Measurements from ENCODE around the gene PRKG1. TPM values are rescaled to one million over a fixed set of nuclear protein-coding genes. Genes with fewer than 3 reads are reported as not detected.

The PRKG1 gene
- polyA plus RNA-seq, 2 donors, result 0.84 to 0.87 TPM

GRCh38 chr10:51815723-51816122 is 741.4 kb downstream of the PRKG1 start:
- H3K27ac ChIP-seq (ENCODE audit: low read depth in 2 of 2, low read length in 1 of 2), result no peak overlapping the region
- WGBS, 2 donors, result 83 to 94% methylated on average over 2 of the region's 2 CpGs
- H3K4me3 ChIP-seq (ENCODE audit: low read depth in 1 of 2, low read length in 2 of 2), result no peak overlapping the region
- no peaks in the 10 kb centered on the region for H3K4me1 ChIP-seq (ENCODE audit: control insufficient read depth in 2 of 2, insufficient read depth in 2 of 2, low read length in 1 of 2)
- no peaks in the 10 kb centered on the region for H3K36me3 ChIP-seq (ENCODE audit: control insufficient read depth in 2 of 2, insufficient read depth in 2 of 2, low read length in 1 of 2)
- H3K9me3 ChIP-seq (ENCODE audit: control insufficient read depth in 2 of 2, insufficient read depth in 1 of 2, low read depth in 1 of 2, low read length in 1 of 2), result no peaks in the 10 kb centered on the region
- no peaks in the 10 kb centered on the region for H3K27me3 ChIP-seq (ENCODE audit: control insufficient read depth in 1 of 2, insufficient read depth in 2 of 2, low read length in 2 of 2)

- 58 to 63% methylated on average over 2 of the region's 2 CpGs for WGBS, 2 donors
- no peaks in the 10 kb centered on the region for H3K36me3 ChIP-seq (ENCODE audit: control insufficient read depth in 2 of 2, insufficient read depth in 2 of 2, low read length in 1 of 2)
- H3K4me1 ChIP-seq (ENCODE audit: control insufficient read depth in 2 of 2, insufficient read depth in 2 of 2, low read length in 1 of 2), result no peaks in the 10 kb centered on the region
- H3K27me3 ChIP-seq (ENCODE audit: control insufficient read depth in 1 of 2, insufficient read depth in 2 of 2, low read length in 2 of 2), result no peaks in the 10 kb centered on the region
- H3K9me3 ChIP-seq (ENCODE audit: control insufficient read depth in 2 of 2, insufficient read depth in 1 of 2, low read depth in 1 of 2, low read length in 1 of 2), result no peaks in the 10 kb centered on the region
- H3K27ac ChIP-seq (ENCODE audit: low read depth in 2 of 2, low read length in 1 of 2), result no peak overlapping the region
- no peak overlapping the region for H3K4me3 ChIP-seq (ENCODE audit: low read depth in 1 of 2, low read length in 2 of 2)
Measured at GRCh38 chr10:51821045-51821444, 746.8 kb downstream of the PRKG1 start.

GRCh38 chr10:51821745-51822144 is 747.5 kb downstream of the PRKG1 start:
- no peaks in the 10 kb centered on the region for H3K36me3 ChIP-seq (ENCODE audit: control insufficient read depth in 2 of 2, insufficient read depth in 2 of 2, low read length in 1 of 2)
- H3K4me1 ChIP-seq (ENCODE audit: control insufficient read depth in 2 of 2, insufficient read depth in 2 of 2, low read length in 1 of 2), result no peaks in the 10 kb centered on the region
- H3K4me3 ChIP-seq (ENCODE audit: low read depth in 1 of 2, low read length in 2 of 2), result no peak overlapping the region
- no peak overlapping the region for H3K27ac ChIP-seq (ENCODE audit: low read depth in 2 of 2, low read length in 1 of 2)
- no peaks in the 10 kb centered on the region for H3K27me3 ChIP-seq (ENCODE audit: control insufficient read depth in 1 of 2, insufficient read depth in 2 of 2, low read length in 2 of 2)
- H3K9me3 ChIP-seq (ENCODE audit: control insufficient read depth in 2 of 2, insufficient read depth in 1 of 2, low read depth in 1 of 2, low read length in 1 of 2), result no peaks in the 10 kb centered on the region

- H3K27me3 ChIP-seq (ENCODE audit: control insufficient read depth in 1 of 2, insufficient read depth in 2 of 2, low read length in 2 of 2), result no peaks in the 10 kb centered on the region
- H3K36me3 ChIP-seq (ENCODE audit: control insufficient read depth in 2 of 2, insufficient read depth in 2 of 2, low read length in 1 of 2), result no peaks in the 10 kb centered on the region
- no peak overlapping the region for H3K4me3 ChIP-seq (ENCODE audit: low read depth in 1 of 2, low read length in 2 of 2)
- no peaks in the 10 kb centered on the region for H3K9me3 ChIP-seq (ENCODE audit: control insufficient read depth in 2 of 2, insufficient read depth in 1 of 2, low read depth in 1 of 2, low read length in 1 of 2)
- WGBS, 2 donors, result 59 to 72% methylated on average over 7 of the region's 7 CpGs
- no peak overlapping the region for H3K27ac ChIP-seq (ENCODE audit: low read depth in 2 of 2, low read length in 1 of 2)
- H3K4me1 ChIP-seq (ENCODE audit: control insufficient read depth in 2 of 2, insufficient read depth in 2 of 2, low read length in 1 of 2), result no peaks in the 10 kb centered on the region
Measured at GRCh38 chr10:51832652-51833383, 758.5 kb downstream of the PRKG1 start.

GRCh38 chr10:51834548-51834947 is 760.3 kb downstream of the PRKG1 start:
- no peak overlapping the region for H3K27ac ChIP-seq (ENCODE audit: low read depth in 2 of 2, low read length in 1 of 2)

GRCh38 chr10:51838471-51838870 is 764.2 kb downstream of the PRKG1 start:
- H3K4me1 ChIP-seq (ENCODE audit: control insufficient read depth in 2 of 2, insufficient read depth in 2 of 2, low read length in 1 of 2), result no peaks in the 10 kb centered on the region
- H3K4me3 ChIP-seq (ENCODE audit: low read depth in 1 of 2, low read length in 2 of 2), result no peak overlapping the region
- no peaks in the 10 kb centered on the region for H3K27me3 ChIP-seq (ENCODE audit: control insufficient read depth in 1 of 2, insufficient read depth in 2 of 2, low read length in 2 of 2)
- no peaks in the 10 kb centered on the region for H3K9me3 ChIP-seq (ENCODE audit: control insufficient read depth in 2 of 2, insufficient read depth in 1 of 2, low read depth in 1 of 2, low read length in 1 of 2)
- no peaks in the 10 kb centered on the region for H3K36me3 ChIP-seq (ENCODE audit: control insufficient read depth in 2 of 2, insufficient read depth in 2 of 2, low read length in 1 of 2)
- WGBS, 2 donors, result 51 to 65% methylated on average over 3 of the region's 3 CpGs
- H3K27ac ChIP-seq (ENCODE audit: low read depth in 2 of 2, low read length in 1 of 2), result no peak overlapping the region

More at GRCh38 chr10:51834548-51834947, 760.3 kb downstream of the PRKG1 start:
- no peaks in the 10 kb centered on the region for H3K36me3 ChIP-seq (ENCODE audit: control insufficient read depth in 2 of 2, insufficient read depth in 2 of 2, low read length in 1 of 2)
- H3K4me1 ChIP-seq (ENCODE audit: control insufficient read depth in 2 of 2, insufficient read depth in 2 of 2, low read length in 1 of 2), result no peaks in the 10 kb centered on the region
- 93 to 95% methylated on average over 1 of the region's 1 CpG for WGBS, 2 donors
- H3K4me3 ChIP-seq (ENCODE audit: low read depth in 1 of 2, low read length in 2 of 2), result no peak overlapping the region
- no peaks in the 10 kb centered on the region for H3K9me3 ChIP-seq (ENCODE audit: control insufficient read depth in 2 of 2, insufficient read depth in 1 of 2, low read depth in 1 of 2, low read length in 1 of 2)
- no peaks in the 10 kb centered on the region for H3K27me3 ChIP-seq (ENCODE audit: control insufficient read depth in 1 of 2, insufficient read depth in 2 of 2, low read length in 2 of 2)

GRCh38 chr10:51843966-51844365 is 769.7 kb downstream of the PRKG1 start:
- Histone ChIP-seq H3K4me1 (ENCODE audit: control insufficient read depth in 2 of 2, insufficient read depth in 2 of 2, low read length in 1 of 2) (no peaks in the 10 kb centered on the region), H3K9me3 (ENCODE audit: control insufficient read depth in 2 of 2, insufficient read depth in 1 of 2, low read depth in 1 of 2, low read length in 1 of 2) (no peaks in the 10 kb centered on the region), H3K27me3 (ENCODE audit: control insufficient read depth in 1 of 2, insufficient read depth in 2 of 2, low read length in 2 of 2) (no peaks in the 10 kb centered on the region), H3K4me3 (ENCODE audit: low read depth in 1 of 2, low read length in 2 of 2) (no peak overlapping the region), H3K36me3 (ENCODE audit: control insufficient read depth in 2 of 2, insufficient read depth in 2 of 2, low read length in 1 of 2) (no peaks in the 10 kb centered on the region), H3K27ac (ENCODE audit: low read depth in 2 of 2, low read length in 1 of 2) (no peak overlapping the region)
- 83 to 84% methylated on average over 2 of the region's 2 CpGs for WGBS, 2 donors

- H3K4me1 ChIP-seq (ENCODE audit: control insufficient read depth in 2 of 2, insufficient read depth in 2 of 2, low read length in 1 of 2), result no peaks in the 10 kb centered on the region
- H3K9me3 ChIP-seq (ENCODE audit: control insufficient read depth in 2 of 2, insufficient read depth in 1 of 2, low read depth in 1 of 2, low read length in 1 of 2), result no peaks in the 10 kb centered on the region
- 59 to 69% methylated on average over 2 of the region's 2 CpGs for WGBS, 2 donors
- H3K4me3 ChIP-seq (ENCODE audit: low read depth in 1 of 2, low read length in 2 of 2), result no peak overlapping the region
- H3K27me3 ChIP-seq (ENCODE audit: control insufficient read depth in 1 of 2, insufficient read depth in 2 of 2, low read length in 2 of 2), result no peaks in the 10 kb centered on the region
- H3K36me3 ChIP-seq (ENCODE audit: control insufficient read depth in 2 of 2, insufficient read depth in 2 of 2, low read length in 1 of 2), result no peaks in the 10 kb centered on the region
- H3K27ac ChIP-seq (ENCODE audit: low read depth in 2 of 2, low read length in 1 of 2), result no peak overlapping the region
Measured at GRCh38 chr10:51846856-51847506, 772.7 kb downstream of the PRKG1 start.

- H3K36me3 ChIP-seq (ENCODE audit: control insufficient read depth in 2 of 2, insufficient read depth in 2 of 2, low read length in 1 of 2), result no peaks in the 10 kb centered on the region
- H3K4me1 ChIP-seq (ENCODE audit: control insufficient read depth in 2 of 2, insufficient read depth in 2 of 2, low read length in 1 of 2), result no peaks in the 10 kb centered on the region
- no peak overlapping the region for H3K4me3 ChIP-seq (ENCODE audit: low read depth in 1 of 2, low read length in 2 of 2)
- no peaks in the 10 kb centered on the region for H3K27me3 ChIP-seq (ENCODE audit: control insufficient read depth in 1 of 2, insufficient read depth in 2 of 2, low read length in 2 of 2)
- no peak overlapping the region for H3K27ac ChIP-seq (ENCODE audit: low read depth in 2 of 2, low read length in 1 of 2)
- H3K9me3 ChIP-seq (ENCODE audit: control insufficient read depth in 2 of 2, insufficient read depth in 1 of 2, low read depth in 1 of 2, low read length in 1 of 2), result no peaks in the 10 kb centered on the region
Measured at GRCh38 chr10:51852297-51852696, 778.0 kb downstream of the PRKG1 start.

GRCh38 chr10:51857305-51857704 is 783.0 kb downstream of the PRKG1 start:
- no peaks in the 10 kb centered on the region for H3K4me1 ChIP-seq (ENCODE audit: control insufficient read depth in 2 of 2, insufficient read depth in 2 of 2, low read length in 1 of 2)
- no peaks in the 10 kb centered on the region for H3K36me3 ChIP-seq (ENCODE audit: control insufficient read depth in 2 of 2, insufficient read depth in 2 of 2, low read length in 1 of 2)
- no peak overlapping the region for H3K4me3 ChIP-seq (ENCODE audit: low read depth in 1 of 2, low read length in 2 of 2)
- WGBS, 2 donors, result 83 to 85% methylated on average over 4 of the region's 4 CpGs
- H3K9me3 ChIP-seq (ENCODE audit: control insufficient read depth in 2 of 2, insufficient read depth in 1 of 2, low read depth in 1 of 2, low read length in 1 of 2), result no peaks in the 10 kb centered on the region
- no peaks in the 10 kb centered on the region for H3K27me3 ChIP-seq (ENCODE audit: control insufficient read depth in 1 of 2, insufficient read depth in 2 of 2, low read length in 2 of 2)
- H3K27ac ChIP-seq (ENCODE audit: low read depth in 2 of 2, low read length in 1 of 2), result no peak overlapping the region

All from esophagus (tissue), 2 donors.